Medulla oblongata (tissue), 1 donor: ENCODE measurements around the gene NFATC4.
"Not testable (repeated sequence)": the region's sequence is repeated elsewhere in the genome, so short reads cannot be mapped to it uniquely, and the experiment has no call there.

Source experiments
- DNase-seq: peaks from one replicate; pipeline ENCODE4 v3.0.0-alpha.2; 2015; ENCODE audit errors: extremely low spot score

The NFATC4 gene

DNA sequence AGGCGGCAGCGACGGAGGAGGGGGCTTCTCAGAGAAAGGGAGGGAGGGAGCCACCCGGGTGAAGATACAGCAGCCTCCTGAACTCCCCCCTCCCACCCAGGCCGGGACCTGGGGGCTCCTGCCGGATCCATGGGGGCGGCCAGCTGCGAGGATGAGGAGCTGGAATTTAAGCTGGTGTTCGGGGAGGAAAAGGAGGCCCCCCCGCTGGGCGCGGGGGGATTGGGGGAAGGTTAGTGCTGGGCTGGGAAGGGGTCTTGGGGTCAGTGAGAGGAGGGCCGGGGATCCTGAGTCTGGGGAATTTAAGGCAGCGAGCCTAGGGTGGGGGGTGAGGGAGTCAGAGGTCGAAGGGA, 203 bp downstream of the NFATC4 start:
- no peak for DNase-seq

DNA sequence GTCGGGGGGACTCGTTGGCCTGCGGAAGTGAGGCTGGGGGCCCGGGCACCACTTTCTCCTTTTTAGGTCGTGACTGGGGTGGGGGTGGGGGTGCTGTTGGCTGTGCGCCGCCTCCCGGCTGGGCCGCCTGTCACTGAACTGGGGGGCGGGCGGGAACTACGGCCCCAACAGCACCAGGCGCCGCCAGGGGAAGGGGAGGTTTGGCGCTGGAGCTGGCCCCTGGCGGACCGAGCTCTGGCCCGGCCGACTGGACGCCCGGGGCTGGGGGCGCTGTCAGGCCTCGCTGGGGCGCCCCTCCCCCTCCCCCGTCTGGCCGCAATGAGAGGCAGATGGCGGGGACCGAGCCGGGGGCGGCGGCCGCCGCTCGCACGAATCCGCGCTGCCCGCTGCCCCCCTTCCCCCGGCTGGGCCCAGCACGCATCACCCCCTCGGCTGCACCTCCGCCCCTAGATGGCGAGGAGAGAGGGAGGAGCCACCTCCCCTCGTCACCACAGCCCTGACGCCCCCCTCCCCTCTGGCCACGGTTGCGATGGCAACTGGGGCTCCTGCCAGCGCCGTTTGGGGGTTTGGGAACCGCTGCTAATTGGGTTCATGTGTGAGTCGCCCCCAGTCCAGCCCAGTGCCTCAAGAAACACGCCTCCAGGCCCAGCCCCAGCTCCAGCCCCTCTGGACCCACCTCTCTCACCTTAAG, 723 bp downstream of the NFATC4 start:
- peak; percentile 17 for DNase-seq

DNA sequence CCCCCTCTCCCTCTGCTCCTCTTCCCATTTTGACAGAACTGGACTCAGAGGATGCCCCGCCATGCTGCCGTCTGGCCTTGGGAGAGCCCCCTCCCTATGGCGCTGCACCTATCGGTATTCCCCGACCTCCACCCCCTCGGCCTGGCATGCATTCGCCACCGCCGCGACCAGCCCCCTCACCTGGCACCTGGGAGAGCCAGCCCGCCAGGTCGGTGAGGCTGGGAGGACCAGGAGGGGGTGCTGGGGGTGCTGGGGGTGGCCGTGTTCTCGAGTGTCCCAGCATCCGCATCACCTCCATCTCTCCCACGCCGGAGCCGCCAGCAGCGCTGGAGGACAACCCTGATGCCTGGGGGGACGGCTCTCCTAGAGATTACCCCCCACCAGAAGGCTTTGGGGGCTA, 1.5 kb downstream of the NFATC4 start:
- no peak for DNase-seq

DNA sequence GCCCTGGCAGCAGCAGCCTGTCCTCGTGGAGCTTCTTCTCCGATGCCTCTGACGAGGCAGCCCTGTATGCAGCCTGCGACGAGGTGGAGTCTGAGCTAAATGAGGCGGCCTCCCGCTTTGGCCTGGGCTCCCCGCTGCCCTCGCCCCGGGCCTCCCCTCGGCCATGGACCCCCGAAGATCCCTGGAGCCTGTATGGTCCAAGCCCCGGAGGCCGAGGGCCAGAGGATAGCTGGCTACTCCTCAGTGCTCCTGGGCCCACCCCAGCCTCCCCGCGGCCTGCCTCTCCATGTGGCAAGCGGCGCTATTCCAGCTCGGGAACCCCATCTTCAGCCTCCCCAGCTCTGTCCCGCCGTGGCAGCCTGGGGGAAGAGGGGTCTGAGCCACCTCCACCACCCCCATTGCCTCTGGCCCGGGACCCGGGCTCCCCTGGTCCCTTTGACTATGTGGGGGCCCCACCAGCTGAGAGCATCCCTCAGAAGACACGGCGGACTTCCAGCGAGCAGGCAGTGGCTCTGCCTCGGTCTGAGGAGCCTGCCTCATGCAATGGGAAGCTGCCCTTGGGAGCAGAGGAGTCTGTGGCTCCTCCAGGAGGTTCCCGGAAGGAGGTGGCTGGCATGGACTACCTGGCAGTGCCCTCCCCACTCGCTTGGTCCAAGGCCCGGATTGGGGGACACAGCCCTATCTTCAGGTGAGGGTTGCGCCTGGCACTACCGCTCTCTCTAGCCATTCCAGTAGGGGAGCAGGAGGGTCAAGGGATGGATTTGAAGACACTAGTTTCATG, 2.1 kb downstream of the NFATC4 start:
- DNase-seq = no peak

DNA sequence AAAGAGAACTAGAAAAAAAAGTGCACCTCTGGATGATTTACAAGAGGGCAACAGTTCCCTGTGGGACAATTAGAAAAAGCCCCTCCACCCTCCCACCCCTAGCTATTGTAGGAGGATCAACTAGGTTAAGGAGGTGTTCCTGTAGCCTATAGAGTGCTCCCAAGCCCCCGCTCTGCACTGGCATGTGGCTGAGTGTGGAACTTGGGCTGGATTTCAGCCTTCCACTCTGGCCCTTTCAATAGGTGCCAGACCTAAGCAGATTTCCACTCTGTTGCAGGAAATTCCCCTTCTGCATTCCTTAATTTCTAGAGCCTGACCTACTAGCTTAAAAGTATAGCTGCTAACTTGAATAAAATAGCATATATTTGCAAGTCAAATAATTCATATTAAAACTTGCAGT, 2.8 kb downstream of the NFATC4 start:
- no peak for DNase-seq

DNA sequence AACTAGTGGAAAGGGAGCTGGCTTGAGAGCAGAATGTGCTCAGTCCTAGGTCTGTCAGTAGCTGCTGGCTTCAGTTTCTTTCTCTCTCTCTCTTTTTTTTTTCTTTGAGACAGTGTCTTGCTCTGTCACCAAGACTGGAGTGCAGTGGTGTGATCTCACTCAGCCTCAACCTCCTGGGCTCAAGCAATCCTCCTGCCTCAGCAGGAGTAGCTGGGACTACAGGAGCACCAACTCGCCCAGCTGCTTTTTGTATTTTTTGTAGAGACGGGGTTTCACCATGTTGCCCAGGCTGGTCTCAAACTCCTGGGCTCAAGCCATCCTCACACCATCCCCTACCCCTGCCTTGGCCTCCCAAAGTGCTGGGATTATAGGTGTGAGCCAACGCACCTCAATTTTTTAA, 3.6 kb downstream of the NFATC4 start:
- not testable (repeated sequence) for DNase-seq

DNA sequence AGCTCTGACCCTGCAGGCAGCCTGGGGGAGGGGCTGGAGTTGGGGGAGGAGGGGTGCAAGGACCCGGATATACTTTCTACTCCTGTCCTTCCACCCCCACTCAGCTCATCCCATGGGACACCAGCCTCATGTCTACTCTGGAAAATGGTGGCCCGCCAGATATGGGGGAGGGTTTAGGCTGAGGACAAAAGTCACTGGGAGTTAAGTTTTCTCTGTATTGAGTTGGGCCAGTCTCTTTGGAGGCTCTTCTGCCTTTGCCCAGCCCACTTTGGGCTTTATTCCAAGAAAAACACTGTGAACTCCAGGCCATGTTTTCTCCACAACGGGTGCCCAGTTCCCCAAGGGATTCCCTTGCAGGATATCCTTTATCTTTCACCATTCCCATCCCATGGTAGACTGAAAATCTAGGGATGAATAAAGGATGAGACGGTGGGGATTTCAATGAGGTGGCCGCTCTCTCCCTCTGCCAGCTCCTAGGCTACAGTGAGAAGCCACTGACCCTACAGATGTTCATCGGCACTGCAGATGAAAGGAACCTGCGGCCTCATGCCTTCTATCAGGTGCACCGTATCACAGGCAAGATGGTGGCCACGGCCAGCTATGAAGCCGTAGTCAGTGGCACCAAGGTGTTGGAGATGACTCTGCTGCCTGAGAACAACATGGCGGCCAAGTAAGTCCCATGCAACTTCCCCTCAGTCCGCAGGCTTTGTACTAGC, 4.9 kb downstream of the NFATC4 start:
- no peak for DNase-seq

DNA sequence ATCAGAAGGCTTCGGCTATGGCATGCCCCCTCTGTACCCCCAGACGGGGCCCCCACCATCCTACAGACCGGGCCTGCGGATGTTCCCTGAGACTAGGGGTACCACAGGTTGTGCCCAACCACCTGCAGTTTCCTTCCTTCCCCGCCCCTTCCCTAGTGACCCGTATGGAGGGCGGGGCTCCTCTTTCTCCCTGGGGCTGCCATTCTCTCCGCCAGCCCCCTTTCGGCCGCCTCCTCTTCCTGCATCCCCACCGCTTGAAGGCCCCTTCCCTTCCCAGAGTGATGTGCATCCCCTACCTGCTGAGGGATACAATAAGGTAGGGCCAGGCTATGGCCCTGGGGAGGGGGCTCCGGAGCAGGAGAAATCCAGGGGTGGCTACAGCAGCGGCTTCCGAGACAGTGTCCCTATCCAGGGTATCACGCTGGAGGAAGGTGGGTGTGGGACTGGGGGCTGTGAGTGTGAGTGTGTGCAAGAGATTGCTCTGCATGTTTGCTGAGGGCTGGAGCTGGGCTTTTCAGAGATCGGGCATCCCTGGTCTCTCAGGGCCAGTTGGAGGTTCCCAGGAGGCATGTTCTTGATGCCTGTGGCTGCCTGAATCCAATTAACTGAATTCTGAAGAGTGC, 8.6 kb downstream of the NFATC4 start:
- DNase-seq = no peak

DNA sequence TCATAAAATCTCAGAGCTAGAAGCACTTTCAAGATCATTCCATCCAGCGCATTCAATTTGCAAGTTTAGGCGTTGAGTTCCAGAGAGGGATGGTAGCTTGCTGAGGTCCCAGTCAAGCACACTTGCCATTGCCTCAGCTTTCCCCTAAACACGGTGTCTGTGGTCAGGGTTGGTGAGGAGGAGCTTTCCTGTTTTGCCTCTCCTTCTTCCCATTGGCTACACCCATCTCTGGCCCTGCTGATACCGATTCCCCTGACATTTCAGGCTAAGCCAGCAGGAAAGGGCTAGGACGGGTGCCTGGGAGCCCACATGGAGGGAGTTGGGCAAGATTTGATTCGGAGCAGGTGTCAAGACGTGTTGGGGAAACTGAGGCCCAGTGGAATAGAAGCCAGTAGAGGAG, 9.1 kb downstream of the NFATC4 start:
- no peak for DNase-seq

DNA sequence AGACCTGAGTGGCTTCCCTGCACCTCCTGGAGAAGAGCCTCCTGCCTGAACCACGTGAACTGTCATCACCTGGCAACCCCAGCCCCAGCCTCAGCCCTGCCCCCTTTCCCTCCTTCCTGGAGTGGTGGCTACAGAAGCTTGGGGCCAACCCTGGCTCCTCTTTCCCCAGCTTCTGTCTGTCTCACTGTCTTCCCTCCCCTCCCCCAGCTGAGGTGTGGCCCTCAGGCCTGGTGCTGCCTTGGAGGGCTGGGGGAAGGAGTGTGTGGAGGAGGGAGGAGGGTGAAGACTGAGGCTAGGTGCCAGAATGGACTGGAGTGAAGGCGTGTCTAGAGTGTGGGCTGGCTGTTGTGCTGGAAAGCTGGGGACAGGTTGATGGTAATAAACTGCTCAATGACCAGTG, 9.7 kb downstream of the NFATC4 start:
- DNase-seq = no peak

DNA sequence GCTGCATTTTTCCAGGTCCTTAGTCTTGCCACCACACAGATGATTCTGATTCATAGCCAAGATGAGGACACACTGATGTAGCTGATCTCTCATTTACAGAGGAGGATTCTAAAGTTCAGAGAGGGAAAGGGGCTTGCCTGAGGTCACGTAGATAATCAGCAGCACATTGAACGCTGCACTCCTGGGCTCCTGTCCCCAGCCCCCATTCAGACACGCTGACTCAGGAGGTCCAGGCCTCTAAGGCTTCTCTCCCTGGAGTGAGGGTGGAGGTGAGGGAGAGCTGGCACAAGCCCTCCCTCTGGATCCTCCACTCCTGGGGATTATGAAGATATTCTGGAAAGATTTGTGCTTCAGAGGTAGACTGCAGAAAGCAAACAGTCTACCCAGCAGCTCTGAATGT, 10.3 kb downstream of the NFATC4 start:
- DNase-seq = no peak

DNA sequence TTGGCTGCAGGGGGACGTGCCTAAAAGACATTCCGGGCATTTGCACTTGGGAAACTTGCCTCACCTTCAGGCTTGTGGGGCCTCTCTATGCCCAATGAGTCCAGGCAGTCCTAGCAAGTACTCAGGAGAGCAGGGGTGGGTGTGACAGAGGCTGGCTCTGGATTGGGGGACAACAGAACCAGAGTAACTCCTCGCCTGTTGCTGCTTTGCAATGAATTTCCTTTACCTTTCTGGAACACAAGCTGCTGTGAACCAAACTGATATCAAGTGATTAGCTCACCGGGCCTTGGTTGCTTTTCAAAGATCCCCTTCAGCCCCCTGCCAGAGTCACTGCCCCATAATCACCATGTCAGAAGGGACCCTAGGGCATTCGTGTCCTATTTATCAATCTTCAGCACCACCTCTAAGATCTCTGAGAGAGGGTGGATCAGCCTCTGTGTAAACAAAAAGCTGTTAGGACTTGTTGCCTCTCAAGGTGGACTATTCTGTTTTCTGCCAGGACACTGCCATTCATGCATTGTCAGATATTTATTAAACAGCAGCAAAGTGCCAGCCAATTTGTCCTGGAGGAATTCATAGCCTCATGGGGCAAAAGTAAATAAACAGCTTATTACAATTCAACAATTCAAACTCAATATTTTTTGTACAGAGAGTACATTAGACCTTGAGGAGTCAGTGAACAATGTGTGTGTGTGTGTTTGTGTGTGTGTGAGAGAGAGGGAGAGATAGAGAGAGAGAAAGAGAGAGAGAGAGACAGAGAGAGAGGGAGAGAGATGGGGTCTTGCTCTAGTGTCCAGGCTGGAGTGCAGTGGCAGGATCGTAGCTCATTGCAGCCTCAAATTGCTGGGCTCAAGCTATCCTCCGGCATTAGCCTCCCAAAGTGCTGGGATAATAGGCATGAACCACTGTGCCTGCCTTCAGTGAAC, 11.3 kb downstream of the NFATC4 start:
- no peak for DNase-seq

DNA sequence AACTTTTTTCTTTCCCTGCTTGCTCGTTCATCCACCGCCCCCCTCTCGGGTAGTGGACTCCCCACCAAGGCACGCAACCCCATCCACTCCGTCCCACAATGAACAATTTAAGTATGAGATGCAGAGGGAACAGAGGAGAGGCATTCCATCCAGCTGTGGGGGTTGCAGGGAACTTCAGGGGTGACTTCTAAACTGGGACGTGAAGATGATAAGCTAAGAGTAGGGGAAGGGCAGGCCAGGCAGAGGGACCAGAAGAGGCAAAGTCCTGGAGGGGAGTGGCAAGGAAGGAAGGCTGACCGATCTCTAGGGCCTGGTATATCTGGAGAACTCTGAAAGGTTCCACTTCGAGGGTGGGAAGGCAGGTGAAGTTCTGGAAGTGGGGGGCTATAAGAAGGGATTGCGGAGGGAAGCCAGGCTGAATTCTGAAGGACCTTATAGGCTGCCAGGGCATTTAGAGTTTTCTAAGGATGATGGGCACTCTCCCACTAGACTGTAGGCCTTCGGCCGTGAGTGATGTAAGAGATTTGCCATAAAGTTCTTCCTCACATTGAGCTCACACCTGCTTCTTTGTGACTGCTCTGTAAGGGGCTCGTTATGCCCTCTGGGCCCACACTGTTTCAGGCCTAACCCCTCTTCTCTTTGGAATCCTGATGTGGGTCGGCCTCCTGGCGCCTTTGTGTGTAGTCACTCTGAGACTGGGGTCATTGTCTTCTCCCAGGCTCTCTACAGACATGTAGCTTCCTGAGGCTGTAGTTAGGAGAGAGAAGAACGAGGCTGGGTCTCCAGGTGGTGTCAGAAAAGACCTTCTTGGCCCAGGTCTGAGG, 12.1 kb downstream of the NFATC4 start:
- no peak for DNase-seq

DNA sequence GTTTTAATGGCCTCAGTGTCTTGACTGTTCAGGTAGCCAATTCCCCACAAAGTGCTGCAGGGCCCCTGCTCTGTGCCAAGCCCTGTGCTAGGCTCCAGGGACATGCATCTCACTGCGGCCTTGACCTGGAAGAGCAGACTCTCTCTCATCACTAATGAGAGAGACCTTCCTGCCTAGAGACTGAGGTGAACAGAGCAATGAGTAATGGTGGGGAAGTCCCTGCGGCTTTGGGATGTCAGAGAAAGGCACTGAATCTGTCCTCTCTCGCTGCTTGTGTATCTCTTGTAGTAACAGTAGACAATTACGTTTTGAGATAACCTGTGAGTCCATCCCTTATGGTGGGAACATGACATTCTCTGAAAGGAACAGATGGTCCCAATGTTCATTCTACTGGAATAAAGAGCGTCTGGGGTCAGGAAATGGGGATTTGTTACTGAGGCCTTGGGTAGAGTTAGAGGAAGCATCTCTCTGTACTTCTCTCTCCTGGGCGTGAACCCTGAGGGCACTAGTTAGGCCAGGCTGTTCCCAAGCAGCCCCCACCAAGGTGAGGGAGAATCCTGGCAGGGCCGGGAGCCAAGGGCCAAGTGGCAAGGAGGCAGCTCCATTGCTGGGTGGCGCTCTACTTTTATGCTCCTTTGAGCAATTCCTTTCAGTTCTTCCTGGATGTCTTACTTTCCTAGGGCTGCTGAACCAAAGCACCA, 13.5 kb downstream of the NFATC4 start:
- DNase-seq = no peak

DNA sequence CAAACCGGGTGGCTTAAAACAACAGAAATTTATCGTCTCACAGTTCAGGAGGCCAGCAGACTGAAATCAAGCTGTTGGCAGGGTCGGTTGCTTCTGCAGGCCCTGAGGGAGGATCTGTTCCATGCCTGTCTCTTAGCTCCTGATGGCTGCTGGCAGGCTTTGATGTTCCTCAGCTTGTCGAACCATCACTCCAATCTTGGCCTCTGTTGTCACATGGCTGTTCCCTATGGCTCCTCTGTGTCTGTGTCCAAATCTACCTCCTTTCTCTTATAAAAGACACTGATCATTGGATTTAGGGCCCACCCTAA, 14.0 kb downstream of the NFATC4 start:
- DNase-seq = no peak

DNA sequence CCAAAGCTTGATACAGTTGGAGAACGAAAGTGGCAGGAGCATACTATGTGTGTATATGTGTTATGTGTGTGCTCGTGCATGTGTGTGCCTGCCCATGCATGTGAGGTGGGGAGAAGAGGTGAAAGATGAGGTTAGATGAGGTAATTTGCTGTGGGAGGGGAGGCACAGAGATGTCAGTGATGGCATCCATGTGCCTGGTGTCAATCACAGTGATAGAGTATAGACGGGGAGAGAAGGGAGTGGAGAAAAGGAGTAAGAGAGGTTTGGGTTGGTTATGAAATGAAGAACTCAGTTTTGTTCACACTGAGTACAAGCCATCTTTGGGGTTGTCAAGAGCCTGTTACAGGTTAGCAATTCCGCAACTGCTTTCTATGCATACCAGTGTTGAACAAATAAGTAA, 16.2 kb downstream of the NFATC4 start:
- no peak for DNase-seq

DNA sequence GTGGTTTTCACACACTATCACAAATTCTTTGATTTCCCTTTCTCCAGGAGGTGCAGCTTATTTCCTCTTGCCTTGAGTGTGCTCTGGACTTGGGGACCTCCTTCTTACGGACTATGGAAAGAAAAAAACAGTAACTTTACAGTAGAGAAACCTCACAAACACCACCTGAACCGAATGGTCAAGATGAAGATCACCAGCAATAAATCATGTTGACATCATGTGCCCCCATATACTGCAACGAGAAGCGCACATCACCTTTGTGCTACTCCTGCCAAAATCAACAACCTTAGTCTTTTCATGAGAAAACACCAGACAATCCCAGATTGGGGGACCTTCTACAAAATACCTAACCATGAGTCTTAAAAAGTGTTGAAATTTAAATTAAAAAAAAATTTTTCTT, 17.5 kb downstream of the NFATC4 start:
- no peak for DNase-seq

DNA sequence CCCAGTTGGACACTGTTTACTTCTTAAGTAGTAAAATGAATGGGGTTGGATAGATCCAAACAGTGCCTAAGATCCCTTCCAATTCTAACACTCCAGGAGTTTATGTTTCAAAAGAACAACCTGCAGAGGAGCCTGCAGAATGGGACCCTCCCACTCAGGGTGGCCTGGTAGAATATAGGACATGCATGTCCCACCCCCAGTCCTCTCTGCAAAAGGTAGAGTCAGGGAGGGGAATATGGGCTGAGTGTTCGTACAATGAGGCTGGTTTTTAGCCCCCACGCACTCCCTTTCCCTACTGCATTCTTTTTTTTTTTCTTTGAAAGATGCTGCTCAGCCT, 19.0 kb downstream of the NFATC4 start:
- no peak for DNase-seq

DNA sequence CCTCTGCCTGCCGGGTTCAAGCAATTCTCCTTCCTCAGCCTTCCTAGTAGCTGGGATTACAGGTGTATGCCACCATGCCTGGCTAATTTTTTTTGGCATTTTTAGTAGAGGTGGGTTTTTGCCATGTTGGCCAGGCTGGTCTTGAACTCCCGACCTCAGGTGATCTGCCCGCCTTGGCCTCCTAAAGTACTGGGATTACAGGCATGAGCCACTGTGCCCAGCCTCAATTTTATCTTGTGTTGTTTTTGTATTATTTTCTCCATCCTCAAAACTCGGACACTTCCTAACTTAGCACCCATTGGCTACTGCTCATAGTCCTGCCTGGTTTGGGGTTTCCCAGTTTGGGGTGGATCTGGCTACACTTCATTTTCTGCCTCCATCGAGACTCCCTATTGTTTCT, 19.6 kb downstream of the NFATC4 start:
- DNase-seq = not testable (repeated sequence)

DNA sequence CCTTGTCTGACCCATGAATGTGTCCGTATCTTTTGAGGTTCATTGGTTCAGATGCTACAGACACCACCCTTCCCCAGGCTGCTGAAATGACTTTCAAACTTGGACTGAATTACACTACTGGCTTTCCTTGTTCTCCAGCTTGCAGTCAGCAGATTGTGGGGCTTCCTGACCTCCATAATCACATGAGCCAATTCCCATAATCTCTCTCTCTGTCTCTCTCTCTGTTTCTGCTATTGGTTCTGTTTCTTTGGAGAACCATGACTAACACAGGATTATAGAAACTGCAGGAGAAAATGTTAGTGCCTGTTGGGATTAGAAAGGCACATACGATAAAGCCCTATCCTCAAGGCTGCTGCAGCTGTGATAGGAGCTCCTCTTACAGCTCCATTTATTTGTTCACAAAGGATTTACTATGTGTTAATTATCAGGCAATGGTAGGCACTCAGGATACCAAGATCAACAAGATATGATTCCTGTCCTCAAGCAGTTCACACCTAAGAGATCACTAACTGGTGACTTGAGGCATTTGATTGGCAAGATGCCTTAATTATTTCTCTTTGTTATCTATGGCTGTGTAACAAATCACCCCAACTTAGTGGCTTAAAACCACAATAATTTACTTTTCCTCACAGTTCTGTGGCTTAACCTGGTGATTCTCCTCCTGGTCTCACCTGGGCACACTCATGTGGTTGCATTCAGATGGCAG, 20.6 kb downstream of the NFATC4 start:
- no peak for DNase-seq
